Measurements from ENCODE around the gene SORL1.

The SORL1 gene

DNA sequence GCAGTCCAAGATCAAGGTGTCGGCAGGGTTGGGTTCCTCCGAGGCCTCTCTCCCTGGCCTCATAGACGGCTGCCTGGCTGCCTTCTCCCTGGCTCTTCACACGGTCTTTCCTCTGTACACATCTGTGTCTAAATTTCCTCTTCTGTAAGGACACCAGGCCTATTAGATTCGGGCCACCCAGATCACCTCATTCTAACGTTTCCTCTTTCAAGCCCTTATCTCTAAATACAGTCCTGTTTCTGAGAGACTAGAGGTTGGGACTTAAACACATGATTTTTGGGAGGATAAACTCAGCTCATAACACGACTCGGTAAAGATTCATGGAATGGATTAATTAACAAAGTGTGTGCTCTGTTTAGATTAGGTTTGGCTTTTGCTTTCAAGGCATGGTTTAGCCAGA lies 136.6 kb downstream of the SORL1 start:
- no peak for DNase-seq

DNA sequence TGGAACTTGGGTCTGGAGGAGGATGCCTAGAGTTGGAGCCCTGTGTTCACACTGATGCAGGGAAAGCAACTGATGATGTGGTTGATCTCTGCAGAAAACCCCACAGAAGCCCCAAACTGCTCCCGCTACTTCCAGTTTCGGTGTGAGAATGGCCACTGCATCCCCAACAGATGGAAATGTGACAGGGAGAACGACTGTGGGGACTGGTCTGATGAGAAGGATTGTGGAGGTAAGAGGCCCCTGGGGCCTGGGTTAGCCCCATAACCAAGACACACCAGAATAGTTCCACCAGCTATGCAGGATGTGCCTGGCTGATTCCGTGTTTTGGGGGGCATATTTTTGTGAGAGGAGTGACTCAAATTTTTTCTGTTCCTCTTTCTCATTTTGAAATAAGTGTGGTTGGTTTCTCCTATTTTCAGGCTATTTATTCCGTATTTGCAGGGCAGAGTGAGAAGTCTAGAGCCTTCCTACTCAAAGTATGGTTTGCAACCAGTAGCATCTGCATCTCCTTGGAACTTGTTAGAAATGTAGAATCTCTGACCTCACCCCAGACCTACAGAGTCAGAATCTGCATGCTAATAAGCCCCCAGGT lies 137.9 kb downstream of the SORL1 start:
- no peak for DNase-seq

DNA sequence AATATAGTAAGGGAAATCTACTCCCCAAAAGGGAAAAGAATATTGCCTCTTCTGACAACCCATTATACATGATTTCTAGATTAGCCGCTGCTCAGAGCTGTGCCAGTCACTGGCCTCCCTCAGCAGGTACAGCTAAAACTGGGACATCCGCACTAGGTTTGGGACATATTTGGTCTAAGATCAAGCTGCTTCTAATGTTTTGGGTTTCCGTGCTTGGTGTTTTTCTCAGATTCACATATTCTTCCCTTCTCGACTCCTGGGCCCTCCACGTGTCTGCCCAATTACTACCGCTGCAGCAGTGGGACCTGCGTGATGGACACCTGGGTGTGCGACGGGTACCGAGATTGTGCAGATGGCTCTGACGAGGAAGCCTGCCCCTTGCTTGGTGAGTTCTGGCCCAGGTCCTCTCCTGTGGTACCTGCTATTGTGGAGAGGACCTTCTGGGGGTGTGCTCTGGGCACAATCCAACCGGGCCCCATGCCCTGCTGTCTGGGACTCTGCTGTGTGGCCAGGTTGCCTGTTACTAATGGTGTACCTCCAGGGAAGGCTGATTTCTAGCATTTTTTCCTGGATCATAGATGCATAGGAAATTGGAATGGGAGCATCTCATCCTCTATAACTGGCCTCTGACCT lies 138.8 kb downstream of the SORL1 start:
- DNase-seq = no peak

DNA sequence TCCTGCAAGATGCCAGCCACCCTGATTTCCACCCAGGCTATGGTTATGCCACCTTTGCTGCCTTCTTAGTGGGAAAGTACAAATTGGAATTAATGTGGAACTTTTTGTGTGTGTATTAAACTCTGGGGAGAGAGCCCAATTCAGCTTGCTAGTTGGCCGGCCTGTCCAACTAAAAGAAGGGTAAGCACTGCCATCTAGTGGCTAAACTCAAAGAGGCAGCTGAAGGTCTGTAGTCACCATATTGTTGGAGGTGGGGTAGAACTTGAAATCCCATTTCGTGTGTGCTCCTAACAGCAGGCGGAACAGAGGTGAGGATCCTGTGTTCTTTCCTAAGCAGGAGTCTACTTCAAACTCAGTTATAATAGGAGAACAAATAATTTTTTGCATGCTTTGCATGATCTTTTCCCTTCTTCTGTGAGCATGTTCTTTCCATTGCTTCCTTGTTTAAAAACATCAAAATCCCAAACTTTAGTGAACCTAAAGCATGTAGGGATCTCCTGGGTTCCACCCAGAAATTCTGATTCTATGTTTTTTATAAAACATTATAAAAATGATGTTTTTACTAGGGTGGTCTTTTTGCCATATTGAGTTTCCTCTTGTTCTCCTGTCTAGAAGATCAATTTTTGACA lies 139.4 kb downstream of the SORL1 start:
- DNase-seq = peak; percentile 86

DNA sequence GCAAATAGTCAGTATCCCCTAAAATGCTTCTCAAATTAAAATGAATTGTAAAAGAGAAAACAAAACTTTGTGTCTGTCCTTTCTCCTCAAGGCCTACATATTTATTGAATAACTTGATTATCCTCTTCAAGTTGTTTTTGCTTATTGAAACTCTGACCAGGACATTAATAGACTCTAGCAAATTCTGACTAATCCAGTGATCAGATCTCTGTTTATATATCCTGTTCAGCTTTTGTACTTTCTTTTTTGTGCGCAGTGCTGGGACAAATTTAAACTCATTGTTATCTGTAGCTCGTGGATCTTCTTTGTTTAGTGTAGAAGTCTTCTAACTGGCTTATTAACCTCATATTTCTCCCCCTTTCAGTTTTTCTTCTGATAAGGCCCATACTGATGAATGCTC lies 140.6 kb downstream of the SORL1 start:
- no peak for DNase-seq

DNA sequence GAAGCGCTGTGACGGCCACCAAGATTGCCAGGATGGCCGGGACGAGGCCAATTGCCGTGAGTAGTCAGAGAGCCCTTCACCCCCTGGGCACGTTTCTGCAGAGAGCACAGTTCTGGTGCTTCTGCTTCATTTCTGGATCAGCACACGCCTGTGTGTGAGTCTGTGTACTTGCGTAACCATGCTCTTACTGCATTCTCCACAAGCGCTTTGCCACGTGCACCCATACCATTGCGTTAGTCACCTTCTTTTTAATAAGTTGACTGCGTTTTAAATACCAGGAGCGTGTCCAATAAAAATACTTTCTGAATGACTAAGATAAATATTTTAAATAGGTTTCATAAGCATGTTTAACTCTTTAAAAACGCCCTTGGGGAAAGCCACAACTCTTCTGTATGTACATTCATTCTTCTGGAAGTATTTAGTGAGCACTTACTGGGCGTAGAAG lies 143.6 kb downstream of the SORL1 start:
- DNase-seq = no peak

DNA sequence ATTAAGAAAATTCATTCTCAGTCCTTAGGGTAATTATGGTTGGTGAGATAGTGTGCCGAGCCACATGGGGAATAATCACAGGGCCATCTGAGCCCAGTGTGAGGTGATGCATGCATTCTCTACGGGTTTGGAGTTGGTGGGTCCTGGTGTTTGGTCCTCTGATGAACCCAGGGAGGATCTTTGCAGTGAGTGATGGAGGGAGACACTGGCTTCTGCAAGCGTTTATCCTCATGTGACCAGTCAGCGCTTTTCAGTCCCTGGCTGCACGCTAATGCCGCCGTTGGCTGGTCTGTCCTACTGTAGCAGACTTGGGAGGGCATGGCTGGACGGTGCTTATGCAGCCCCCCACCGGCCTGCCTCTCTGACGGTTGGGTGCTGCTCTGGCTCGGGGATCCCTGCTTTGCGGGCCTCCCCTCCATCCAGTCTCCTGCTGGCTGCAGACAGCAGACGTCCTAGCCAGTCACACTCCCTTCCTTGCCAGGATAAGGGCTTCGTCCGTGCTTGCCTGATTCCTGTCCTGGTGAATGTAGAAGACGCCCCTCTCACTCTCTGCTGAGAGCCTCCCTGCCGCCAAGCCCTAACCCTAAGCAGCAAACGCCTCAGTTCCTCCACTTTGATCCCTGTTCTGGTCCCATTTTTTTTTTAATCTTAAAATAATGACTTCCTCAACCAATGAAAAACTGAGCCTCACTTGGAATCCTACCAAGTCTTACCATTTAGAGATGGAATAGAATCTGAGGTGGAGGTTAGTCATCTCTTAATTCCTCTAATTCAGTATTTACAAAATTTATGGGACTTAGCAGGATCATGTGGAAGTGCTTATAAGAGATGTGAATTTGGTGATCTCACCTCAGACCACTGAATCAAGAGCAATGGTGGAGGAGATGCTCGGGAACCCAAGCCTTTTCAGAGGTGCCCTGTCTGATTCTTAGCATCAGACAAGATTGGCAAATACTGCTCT lies 144.4 kb downstream of the SORL1 start:
- DNase-seq = no peak

DNA sequence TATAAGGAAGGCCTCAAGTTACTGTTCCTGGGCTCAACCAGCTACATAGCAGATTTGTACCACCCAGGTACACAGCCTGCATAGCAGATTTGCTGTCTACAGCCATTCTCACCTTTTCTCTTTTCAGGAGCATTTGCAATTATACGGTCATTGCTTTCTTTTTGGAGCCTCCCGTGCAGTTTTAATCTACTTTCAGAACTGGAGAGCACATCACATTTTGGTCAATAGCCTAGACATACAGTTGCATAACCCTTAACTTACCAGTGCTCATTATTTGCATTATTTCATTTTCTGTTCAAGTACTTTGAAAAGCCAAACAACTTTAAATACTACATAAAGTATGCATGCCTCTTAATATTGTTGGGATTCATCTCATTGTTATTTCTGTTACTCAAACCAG lies 151.2 kb downstream of the SORL1 start:
- DNase-seq = no peak

DNA sequence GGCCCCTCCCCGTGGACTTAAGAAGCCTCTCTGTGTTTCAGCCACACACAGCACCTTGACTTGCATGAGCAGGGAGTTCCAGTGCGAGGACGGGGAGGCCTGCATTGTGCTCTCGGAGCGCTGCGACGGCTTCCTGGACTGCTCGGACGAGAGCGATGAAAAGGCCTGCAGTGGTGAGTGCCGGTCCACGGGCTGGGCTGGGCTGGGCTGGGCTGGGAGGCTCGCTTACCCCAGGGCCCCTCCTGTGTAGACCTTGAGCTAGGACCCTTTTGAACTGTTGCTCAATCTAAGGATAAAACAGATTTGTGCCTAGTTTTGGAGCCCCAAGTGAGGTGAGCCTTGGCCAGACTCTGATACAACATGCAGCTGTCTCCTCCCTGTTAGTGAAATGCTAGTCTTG lies 152.0 kb downstream of the SORL1 start:
- DNase-seq = no peak

DNA sequence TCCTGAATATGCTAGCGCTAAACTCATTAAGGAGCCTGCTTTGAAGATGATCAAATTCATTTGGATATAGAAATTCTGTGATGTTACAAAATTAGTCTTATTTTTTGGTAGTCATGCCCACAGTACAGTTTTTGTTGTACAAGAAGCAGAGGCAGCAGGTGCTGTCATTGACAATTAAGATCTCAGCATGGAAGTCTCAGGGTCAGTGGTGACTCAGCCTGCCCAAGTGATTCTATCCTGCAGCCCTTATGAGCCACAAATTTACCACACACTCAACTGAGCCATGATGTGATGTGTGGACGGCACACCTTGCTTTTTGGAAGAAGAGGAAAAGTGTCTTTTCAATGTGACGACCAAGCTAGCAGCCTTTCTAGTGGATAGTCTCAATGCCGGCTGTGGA lies 154.2 kb downstream of the SORL1 start:
- DNase-seq = no peak

DNA sequence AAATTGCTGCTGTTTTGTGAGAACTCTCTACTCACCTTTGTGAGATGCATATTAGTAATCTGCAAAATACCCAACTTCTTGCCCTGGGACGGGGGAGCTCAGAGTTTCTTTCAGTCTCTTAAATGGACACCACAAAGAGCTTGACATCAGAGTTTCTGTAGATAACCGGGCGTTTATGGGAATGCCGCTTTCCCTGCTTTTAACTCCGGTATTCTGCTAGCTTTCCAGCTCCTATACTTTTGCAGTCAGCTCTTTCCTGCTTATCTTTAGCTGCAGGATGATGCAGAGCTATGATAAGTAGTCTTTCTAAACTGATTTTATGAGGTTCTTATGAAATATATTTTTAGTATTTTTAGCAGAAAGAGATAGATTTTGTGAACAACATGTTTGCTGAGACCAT lies 155.2 kb downstream of the SORL1 start:
- no peak for DNase-seq

DNA sequence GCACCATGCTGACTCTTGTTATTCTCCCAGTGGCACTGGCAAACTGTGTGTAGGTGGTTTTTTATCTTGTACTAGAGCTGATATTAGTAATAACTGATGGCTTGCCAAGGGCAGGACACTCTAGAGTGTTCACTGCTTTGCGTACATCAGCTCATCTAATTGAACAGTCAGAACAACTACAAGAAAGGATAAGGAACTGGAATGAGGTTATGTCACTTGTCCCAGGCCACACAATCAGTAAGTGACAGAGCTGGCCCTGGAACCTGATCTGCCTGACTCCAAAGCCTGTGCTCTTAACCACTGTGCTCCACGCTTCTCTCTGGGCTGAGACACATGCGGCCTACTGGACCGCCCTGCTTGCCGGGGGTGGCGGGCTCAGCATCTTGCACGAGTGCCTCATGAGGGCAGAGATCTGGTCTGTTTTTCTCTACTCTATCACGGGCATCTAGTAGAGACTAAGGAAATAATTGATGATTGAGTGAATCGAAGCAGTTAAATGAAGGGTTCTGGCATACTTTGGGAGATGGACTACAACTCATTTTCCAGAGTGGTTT lies 156.5 kb downstream of the SORL1 start:
- no peak for DNase-seq

DNA sequence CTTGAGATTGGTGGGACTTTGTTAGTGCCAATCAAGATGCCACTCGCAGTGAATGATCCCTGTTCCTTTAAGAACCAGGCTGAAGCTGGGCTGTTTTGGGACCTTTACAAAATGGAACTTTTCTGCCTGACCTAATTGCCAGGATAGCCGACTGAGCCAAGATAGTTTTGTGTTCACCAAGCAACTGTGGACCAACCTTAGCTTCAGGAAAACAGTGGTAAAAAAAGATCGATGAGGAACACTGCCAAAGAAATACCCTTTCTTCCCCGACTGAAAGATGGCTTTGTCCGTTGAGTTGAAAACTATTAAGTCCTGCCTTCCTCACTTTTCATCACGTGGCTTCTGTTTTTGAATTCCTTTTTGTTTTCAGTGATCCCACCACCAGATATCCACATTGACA lies 158.6 kb downstream of the SORL1 start:
- no peak for DNase-seq

DNA sequence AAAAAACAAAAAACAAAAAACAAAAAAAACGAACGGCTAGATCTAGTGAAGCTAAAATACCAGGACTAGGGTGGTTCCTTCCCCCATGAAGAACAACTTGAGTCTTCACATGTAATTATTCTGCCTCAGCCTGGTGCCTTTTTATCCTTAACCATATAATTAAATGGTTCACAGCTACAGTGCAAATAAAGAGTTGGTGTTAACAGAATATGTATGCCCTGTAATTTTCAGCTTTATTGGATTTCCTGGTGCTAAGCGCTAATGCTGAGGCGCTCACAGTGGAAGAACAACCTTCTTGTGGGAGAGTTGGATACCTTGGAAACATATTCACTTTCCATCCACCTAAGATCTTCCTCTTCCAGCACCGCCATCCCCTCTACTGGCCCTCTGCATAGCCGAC lies 159.1 kb downstream of the SORL1 start:
- DNase-seq = no peak

DNA sequence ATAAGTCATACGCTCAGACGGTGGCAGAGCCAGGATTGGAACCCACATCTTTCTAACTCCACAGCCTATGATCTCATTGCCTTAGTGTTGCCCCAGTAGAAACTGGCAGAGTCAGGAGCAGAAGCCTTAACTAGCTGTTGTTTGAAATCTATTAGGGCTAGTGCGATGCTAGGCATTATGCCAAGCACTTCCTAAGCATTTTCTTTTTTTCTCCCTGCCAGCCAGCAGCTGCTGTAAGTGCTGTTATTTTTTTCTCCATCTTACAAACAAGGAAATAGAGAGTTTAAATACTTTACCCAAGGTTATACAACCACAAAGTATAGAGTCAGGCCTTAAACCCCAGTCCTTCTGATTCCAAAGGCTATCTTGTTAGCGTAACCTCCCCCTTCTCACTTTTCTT lies 161.6 kb downstream of the SORL1 start:
- DNase-seq = no peak

DNA sequence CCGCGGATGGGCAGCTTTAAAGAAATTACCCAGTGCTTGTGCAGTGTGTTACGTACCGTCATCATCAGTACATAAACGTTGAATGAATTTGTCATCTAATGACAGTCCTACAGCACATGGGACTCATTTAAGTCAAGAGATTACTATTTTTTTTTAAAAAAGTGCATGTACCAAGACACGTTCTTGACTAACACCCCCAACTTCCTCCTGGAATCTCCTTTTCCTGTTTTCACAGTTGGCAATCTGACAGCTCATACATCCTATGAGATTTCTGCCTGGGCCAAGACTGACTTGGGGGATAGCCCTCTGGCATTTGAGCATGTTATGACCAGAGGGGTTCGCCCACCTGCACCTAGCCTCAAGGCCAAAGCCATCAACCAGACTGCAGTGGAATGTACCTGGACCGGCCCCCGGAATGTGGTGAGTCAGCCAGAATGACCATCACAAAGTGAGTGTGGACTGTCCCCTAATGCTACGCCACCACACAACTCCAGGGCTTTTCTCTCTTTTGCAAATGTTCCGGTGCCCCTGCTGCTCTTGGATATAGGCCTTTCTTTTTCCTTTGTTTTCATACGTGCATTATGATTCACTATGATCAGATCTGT lies 162.6 kb downstream of the SORL1 start:
- no peak for DNase-seq

DNA sequence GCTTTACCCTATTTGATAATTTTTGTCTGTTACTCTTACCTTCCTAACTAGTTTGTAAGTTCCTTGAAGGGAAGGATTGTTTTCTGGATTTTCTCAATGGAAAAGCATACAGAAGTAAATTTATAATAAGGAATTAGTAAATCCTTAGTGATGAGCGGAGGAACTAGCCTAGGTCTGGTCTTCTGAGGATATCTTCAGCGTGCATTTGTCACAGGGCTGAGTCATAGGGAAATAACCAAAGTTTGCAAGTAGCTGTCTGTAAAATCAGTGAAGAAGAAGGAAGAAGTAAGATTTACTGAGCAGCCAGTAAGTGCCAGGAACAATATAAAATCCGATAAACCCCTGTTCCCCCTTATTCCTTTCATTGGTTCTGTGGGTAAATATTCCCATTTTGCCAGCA lies 163.4 kb downstream of the SORL1 start:
- DNase-seq = no peak

DNA sequence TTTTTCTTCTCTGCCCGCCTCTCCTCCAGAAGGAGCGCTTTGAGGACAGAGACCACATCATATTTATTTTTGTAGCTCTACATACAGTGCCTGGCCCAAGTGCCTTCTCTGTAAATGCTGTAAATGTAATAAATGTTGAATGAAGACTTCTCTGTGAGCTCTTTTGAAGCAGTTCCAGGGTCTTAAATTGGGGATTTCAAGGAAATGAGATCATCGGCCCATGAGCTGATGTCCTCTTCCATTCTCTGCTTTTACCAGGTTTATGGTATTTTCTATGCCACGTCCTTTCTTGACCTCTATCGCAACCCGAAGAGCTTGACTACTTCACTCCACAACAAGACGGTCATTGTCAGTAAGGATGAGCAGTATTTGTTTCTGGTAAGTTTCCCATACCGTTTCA lies 166.4 kb downstream of the SORL1 start:
- DNase-seq = no peak

DNA sequence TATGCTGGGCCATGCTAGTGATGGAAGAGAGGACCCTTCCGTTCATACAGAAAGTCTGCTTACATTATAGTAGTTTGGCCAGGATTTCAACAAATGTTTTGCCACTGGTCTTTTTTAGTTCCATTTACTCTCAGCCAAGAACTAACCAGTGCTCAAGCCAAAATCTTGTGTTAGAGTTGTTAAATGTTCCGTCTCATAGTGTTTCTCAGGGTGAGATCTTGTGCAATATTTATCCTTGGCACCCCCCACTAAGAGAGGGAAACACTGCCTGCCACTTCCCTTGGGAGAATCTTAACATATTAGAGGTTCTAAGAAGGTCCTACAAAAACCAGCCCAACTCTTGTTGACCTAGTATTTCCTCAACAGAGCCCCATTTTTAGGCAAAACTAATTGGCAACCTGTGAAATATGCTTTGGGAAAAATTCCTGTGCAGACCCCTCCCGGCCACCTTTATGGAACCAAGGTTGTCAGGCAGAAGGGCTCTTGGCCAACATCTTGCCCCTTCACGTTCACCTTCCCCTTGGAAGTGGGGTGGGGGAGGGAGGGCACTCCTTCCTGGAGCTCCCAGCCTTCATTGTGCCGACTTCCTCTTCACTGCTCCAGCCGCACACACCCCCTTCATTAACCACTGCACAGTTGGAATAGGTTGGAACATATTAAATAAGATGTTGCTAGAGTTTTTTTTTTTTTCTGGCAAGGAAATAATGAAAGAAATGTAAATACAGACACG lies 173.8 kb downstream of the SORL1 start:
- no peak for DNase-seq

DNA sequence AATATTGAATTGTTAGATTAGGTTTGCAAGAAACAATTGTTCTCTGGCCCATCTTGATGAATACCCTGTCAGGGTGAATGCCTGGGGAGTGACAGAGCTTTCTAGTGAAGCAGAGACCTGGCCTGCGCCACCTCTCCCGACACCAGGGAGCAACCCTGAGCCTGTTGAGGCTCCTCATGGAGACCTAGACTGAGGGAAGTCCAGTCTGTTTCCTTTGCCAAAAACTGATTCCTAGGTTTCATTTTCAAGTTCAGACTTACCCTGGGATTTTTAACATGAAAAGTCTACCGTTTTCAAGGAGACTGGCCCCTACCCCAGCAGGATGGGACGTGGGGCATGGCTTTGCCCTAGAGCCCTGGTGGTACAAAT lies 174.4 kb downstream of the SORL1 start:
- no peak for DNase-seq

DNA sequence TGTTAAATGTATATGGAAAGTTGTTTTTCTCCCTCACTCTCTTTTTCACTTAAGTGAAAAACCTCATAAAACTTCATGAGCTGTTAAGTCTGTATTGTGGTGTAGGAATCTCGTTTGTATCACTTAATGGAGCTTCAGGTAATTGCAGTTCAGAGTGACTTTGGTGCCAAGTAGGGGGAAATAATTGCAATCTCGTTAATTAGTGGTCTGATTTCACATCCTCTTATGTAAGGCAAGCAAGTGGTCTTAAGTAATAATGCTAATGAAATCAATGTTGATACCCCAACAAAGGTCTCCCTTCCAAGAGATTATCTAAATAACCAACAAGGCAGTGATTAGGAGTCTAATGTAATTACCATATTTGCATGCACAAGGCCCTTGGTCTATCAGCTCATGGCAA lies 174.9 kb downstream of the SORL1 start:
- DNase-seq = no peak

DNA sequence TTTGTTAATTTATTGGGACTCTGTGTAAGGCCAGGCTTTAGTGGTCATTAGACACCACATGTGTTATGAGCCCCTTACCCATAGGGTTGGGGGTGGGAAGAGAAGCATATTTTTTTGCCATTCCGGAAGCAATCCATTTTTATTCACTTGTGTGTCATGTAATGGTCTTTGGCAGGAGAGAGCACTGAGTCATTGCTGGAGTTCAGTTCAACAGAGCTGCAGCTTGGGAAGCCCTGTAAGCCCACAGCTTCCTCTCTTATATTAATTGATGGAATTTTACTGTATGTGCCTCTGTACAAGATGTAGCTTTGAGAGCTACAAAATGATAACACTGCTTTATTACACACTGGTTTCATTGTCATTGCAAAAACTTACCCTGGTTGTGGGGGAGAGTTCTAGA lies 177.9 kb downstream of the SORL1 start:
- DNase-seq = no peak
